ENCODE results near the gene GPC6.

DNA sequence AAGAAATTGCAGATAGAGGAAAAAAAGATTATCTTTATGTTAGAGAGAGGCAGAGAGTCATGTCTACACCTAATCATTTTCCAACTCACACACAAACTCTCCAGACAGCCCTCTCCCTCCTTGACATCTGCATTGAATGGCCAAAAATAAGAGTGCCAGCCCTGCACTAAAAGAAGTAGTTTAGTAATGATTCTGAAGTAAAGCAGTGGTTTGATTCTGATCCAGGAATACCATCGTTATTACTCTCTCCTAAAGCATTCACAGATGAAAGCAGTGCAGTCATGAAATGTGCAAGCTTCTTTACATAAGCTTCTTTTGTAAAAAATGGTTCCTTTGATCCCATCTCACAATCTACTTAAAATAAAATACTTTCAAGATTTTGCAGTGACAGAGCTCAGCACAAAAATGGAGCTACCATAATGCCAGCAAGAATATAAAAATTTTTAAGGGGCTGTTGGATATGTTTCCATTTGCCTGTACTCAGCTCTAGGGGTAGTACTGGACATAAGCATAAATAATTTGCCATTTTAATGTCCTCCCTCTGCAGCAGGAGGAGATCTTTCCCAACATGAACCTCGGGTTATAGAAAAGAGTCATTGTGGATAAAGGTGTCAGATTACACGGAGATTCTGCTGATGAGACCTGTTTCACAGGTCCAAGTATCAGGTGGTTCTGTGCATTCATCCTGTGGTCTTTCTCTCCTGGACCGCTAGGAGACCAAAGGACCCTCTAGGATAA, 846.6 kb downstream of the GPC6 start:
- TF ChIP-seq, protein P1, sequence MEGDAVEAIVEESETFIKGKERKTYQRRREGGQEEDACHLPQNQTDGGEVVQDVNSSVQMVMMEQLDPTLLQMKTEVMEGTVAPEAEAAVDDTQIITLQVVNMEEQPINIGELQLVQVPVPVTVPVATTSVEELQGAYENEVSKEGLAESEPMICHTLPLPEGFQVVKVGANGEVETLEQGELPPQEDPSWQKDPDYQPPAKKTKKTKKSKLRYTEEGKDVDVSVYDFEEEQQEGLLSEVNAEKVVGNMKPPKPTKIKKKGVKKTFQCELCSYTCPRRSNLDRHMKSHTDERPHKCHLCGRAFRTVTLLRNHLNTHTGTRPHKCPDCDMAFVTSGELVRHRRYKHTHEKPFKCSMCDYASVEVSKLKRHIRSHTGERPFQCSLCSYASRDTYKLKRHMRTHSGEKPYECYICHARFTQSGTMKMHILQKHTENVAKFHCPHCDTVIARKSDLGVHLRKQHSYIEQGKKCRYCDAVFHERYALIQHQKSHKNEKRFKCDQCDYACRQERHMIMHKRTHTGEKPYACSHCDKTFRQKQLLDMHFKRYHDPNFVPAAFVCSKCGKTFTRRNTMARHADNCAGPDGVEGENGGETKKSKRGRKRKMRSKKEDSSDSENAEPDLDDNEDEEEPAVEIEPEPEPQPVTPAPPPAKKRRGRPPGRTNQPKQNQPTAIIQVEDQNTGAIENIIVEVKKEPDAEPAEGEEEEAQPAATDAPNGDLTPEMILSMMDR (IDR thresholded peaks at IDR 0.05; ENCODE audit: low read depth, low read length, missing input control), result no peak
- no peak for TF ChIP-seq GABPA (IDR thresholded peaks at IDR 0.05 in 1 of 2, conservative IDR thresholded peaks at IDR 0.05 in 1 of 2)
- TF ChIP-seq, protein P2, sequence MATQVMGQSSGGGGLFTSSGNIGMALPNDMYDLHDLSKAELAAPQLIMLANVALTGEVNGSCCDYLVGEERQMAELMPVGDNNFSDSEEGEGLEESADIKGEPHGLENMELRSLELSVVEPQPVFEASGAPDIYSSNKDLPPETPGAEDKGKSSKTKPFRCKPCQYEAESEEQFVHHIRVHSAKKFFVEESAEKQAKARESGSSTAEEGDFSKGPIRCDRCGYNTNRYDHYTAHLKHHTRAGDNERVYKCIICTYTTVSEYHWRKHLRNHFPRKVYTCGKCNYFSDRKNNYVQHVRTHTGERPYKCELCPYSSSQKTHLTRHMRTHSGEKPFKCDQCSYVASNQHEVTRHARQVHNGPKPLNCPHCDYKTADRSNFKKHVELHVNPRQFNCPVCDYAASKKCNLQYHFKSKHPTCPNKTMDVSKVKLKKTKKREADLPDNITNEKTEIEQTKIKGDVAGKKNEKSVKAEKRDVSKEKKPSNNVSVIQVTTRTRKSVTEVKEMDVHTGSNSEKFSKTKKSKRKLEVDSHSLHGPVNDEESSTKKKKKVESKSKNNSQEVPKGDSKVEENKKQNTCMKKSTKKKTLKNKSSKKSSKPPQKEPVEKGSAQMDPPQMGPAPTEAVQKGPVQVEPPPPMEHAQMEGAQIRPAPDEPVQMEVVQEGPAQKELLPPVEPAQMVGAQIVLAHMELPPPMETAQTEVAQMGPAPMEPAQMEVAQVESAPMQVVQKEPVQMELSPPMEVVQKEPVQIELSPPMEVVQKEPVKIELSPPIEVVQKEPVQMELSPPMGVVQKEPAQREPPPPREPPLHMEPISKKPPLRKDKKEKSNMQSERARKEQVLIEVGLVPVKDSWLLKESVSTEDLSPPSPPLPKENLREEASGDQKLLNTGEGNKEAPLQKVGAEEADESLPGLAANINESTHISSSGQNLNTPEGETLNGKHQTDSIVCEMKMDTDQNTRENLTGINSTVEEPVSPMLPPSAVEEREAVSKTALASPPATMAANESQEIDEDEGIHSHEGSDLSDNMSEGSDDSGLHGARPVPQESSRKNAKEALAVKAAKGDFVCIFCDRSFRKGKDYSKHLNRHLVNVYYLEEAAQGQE (IDR thresholded peaks at IDR 0.05), result no peak
- TF ChIP-seq YY1 (IDR thresholded peaks at IDR 0.05), result no peak
- TF ChIP-seq, protein P3, sequence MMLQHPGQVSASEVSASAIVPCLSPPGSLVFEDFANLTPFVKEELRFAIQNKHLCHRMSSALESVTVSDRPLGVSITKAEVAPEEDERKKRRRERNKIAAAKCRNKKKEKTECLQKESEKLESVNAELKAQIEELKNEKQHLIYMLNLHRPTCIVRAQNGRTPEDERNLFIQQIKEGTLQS (IDR thresholded peaks at IDR 0.05), result no peak

Measured in liver (tissue), 3 donors.